ENCODE results near the gene HID1. TPM values are rescaled to one million over a fixed set of nuclear protein-coding genes. Genes with fewer than 3 reads are reported as not detected.

Gene HID1
- total and polyA plus RNA-seq, 2 donors (not counting 1 experiment from before 2014, with no cell fraction given) = 3.9 to 4.0 TPM

- Mint-ChIP-seq H3K4me3 (no peak overlapping the region), H3K4me1 (peaks cover 7% of the 10 kb centered on the region), H3K27me3 (peaks cover 4% of the 10 kb centered on the region), H3K9me3 (ENCODE audit: insufficient read depth) (no peaks in the 10 kb centered on the region), H3K27ac (no peak overlapping the region)
- ChIA-PET POLR2A (no interaction called here), CTCF (interaction anchor here (0.6 to 3.9 kb wide), 29 partner anchors 9 to 675 kb away, joined by 3 to 32 read pairs (median 4); partner anchors contain the start of genes CDR2L, HID1, MRPL58 and NUP85)
- Histone ChIP-seq H3K4me2 (replicated peaks; ENCODE audit: low read depth, low read length, poor library complexity, severe bottlenecking) (no peak overlapping the region), H3K79me2 (ENCODE audit: control insufficient read depth, insufficient read depth, low read length) (no peaks in the 10 kb centered on the region), H3K27ac (ENCODE audit: low read length in 2 of 2) (no peak overlapping the region), H3K9me3 (ENCODE audit: control extremely low read depth in 1 of 3, control insufficient read depth in 2 of 3, insufficient read depth in 1 of 3, low read length in 2 of 3) (no peaks in the 10 kb centered on the region), H3K4me1 (ENCODE audit: control insufficient read depth in 2 of 2, insufficient read depth in 2 of 2, low read length in 2 of 2) (peaks cover 2 to 16% of the 10 kb centered on the region in 2 donors), H2AFZ (ENCODE audit: insufficient read depth, low read depth, low read length, poor library complexity, severe bottlenecking) (no peak overlapping the region), H3K9ac (ENCODE audit: low read length) (no peak overlapping the region), H3K27me3 (replicated peaks in 1 of 4; ENCODE audit: control extremely low read depth in 1 of 4, control insufficient read depth in 3 of 4, insufficient read depth in 4 of 4, low read length in 3 of 4) (peaks cover 0 to 12% (median 0%) of the 10 kb centered on the region in 4 experiments), H4K20me1 (ENCODE audit: control insufficient read depth, insufficient read depth, low read length, poor library complexity, severe bottlenecking) (no peaks in the 10 kb centered on the region), H3K36me3 (replicated peaks in 1 of 2; ENCODE audit: control extremely low read depth in 1 of 2, control insufficient read depth in 1 of 2, extremely low read depth in 1 of 2, insufficient read depth in 2 of 2, low read length in 1 of 2) (no peaks in the 10 kb centered on the region), H3K4me3 (ENCODE audit: control extremely low read depth in 1 of 5, extremely low read depth in 1 of 5, insufficient read depth in 1 of 5, low read depth in 2 of 5, low read length in 4 of 5) (no peak overlapping the region)
- ATAC-seq (ENCODE audit: low read depth) (peak; percentile 81), DNase-seq (peak; percentile 79)
- TF ChIP-seq EZH2 (IDR thresholded peaks at IDR 0.05; ENCODE audit: borderline replicate concordance, insufficient read depth, low read depth, low read length, poor library complexity, severe bottlenecking) = no peak
- TF ChIP-seq CTCF (IDR thresholded peaks at IDR 0.05) = peak; percentile 98
- WGBS (ENCODE audit: insufficient coverage) = 45% methylated on average over 28 of the region's 33 CpGs
- intact Hi-C loops (cut with micrococcal nuclease) = loop anchor here (1.0 kb wide), 1 partner anchor 35 kb away; the partner anchor contains the start of gene USH1G
Observed at GRCh38 chr17:74957935-74958740, 14.4 kb downstream of the HID1 start.

- Histone ChIP-seq H3K27me3 (replicated peaks in 1 of 4; ENCODE audit: control extremely low read depth in 1 of 4, control insufficient read depth in 3 of 4, insufficient read depth in 4 of 4, low read length in 3 of 4) (peaks cover 0 to 15% (median 0%) of the 10 kb centered on the region in 4 experiments), H3K4me2 (replicated peaks; ENCODE audit: low read depth, low read length, poor library complexity, severe bottlenecking) (no peak overlapping the region), H3K4me3 (ENCODE audit: control extremely low read depth in 1 of 5, extremely low read depth in 1 of 5, insufficient read depth in 1 of 5, low read depth in 2 of 5, low read length in 4 of 5) (no peak overlapping the region), H4K20me1 (ENCODE audit: control insufficient read depth, insufficient read depth, low read length, poor library complexity, severe bottlenecking) (no peaks in the 10 kb centered on the region), H3K27ac (ENCODE audit: low read length in 2 of 2) (no peak overlapping the region), H3K36me3 (replicated peaks in 1 of 2; ENCODE audit: control extremely low read depth in 1 of 2, control insufficient read depth in 1 of 2, extremely low read depth in 1 of 2, insufficient read depth in 2 of 2, low read length in 1 of 2) (no peaks in the 10 kb centered on the region), H3K9me3 (ENCODE audit: control extremely low read depth in 1 of 3, control insufficient read depth in 2 of 3, insufficient read depth in 1 of 3, low read length in 2 of 3) (no peaks in the 10 kb centered on the region), H2AFZ (ENCODE audit: insufficient read depth, low read depth, low read length, poor library complexity, severe bottlenecking) (no peak overlapping the region), H3K4me1 (ENCODE audit: control insufficient read depth in 2 of 2, insufficient read depth in 2 of 2, low read length in 2 of 2) (peaks cover 0 to 9% of the 10 kb centered on the region in 2 donors), H3K79me2 (ENCODE audit: control insufficient read depth, insufficient read depth, low read length) (no peaks in the 10 kb centered on the region), H3K9ac (ENCODE audit: low read length) (no peak overlapping the region)
- ChIA-PET POLR2A (interaction anchor here (0.6 kb wide), 1 partner anchor 13 kb away, joined by 4 read pairs; no protein-coding TSS in a partner anchor), CTCF (interaction anchor here (1.1 to 3.9 kb wide), 5 partner anchors 15 to 165 kb away, joined by 3 to 32 read pairs (median 7); partner anchors contain the start of gene HID1)
- Mint-ChIP-seq H3K27me3 (peaks cover 4% of the 10 kb centered on the region), H3K4me3 (no peak overlapping the region), H3K27ac (no peak overlapping the region), H3K9me3 (ENCODE audit: insufficient read depth) (no peaks in the 10 kb centered on the region), H3K4me1 (peaks cover 4% of the 10 kb centered on the region)
- intact Hi-C loops (cut with micrococcal nuclease) = no loop called here
- WGBS (ENCODE audit: insufficient coverage) = 92% methylated on average over 4 of the region's 4 CpGs
- DNase-seq (no peak), ATAC-seq (ENCODE audit: low read depth) (no peak)
- TF ChIP-seq EZH2 (IDR thresholded peaks at IDR 0.05; ENCODE audit: borderline replicate concordance, insufficient read depth, low read depth, low read length, poor library complexity, severe bottlenecking) = no peak
- TF ChIP-seq CTCF (IDR thresholded peaks at IDR 0.05) = no peak
Observed at GRCh38 chr17:74956093-74956492, 16.5 kb downstream of the HID1 start.

Data from B cell (primary cell).